Activated CD8-positive, alpha-beta memory T cell treated with anti-CD3 and anti-CD28 coated beads, Interleukin-2, amount 10 ng/mL, durations not matched to agents 7 days and 5 days (primary cell): ENCODE measurements around the gene C8G. TPM values are rescaled to one million over a fixed set of nuclear protein-coding genes. Genes with fewer than 3 reads are reported as not detected.

ENCODE experiments used
- ATAC-seq: fragments of 150-1000 bp; cut with Tn5 transposase; one replicate; pipeline ENCODE4 v1.10.0; 2021; ENCODE audit warnings: moderate library complexity
- CTCF ChIA-PET: fragments of 350-600 bp; sonication (Branson Sonifier 250); formaldehyde crosslinking; loops from one replicate; lab custom pipeline; 2021; ENCODE audit warnings: antibody characterized with exemption; lab: Charles Lee
- DNase-seq: peaks from one replicate; pipeline ENCODE4 v3.0.0-alpha.2; 2020
- H3K27ac Mint-ChIP-seq: one replicate; pipeline ENCODE4 v1.8.0; 2021; ENCODE audit warnings: mild to moderate bottlenecking, mixed read lengths
- H3K27me3 Mint-ChIP-seq: one replicate; pipeline ENCODE4 v1.8.0; 2021; ENCODE audit warnings: mixed read lengths
- H3K36me3 Mint-ChIP-seq: one replicate; pipeline ENCODE4 v1.8.0; 2021; ENCODE audit warnings: mild to moderate bottlenecking, mixed read lengths
- H3K4me1 Mint-ChIP-seq: one replicate; pipeline ENCODE4 v1.8.0; 2021; ENCODE audit warnings: mixed read lengths
- H3K4me3 Mint-ChIP-seq: one replicate; pipeline ENCODE4 v1.8.0; 2021; ENCODE audit warnings: mild to moderate bottlenecking, moderate library complexity, mixed read lengths
- H3K9me3 Mint-ChIP-seq: one replicate; pipeline ENCODE4 v1.8.0; 2022; ENCODE audit warnings: low read depth, mixed read lengths
- total RNA-seq, 2 experiments: library from RNA; stranded (reverse); gene quantifications; one replicate each; pipeline ENCODE4 v1.2.3, GENCODE V29; 2021

The C8G gene
- total RNA-seq, 2 experiments from 2014 or later: 1.7 TPM; not detected in 1

GRCh38 chr9:136910197-136910900, 34.7 kb upstream of the C8G start:
- CTCF ChIA-PET: interaction anchor here (1.3 kb wide), 1 partner anchor 136 kb away, joined by 3 read pairs; no protein-coding TSS in a partner anchor
- DNase-seq (no peak), ATAC-seq (no peak)
- H3K9me3 Mint-ChIP-seq: no peaks in the 10 kb centered on the region
- peaks cover 5% of the 10 kb centered on the region for H3K4me1 Mint-ChIP-seq
- H3K27me3 Mint-ChIP-seq: no peaks in the 10 kb centered on the region
- peaks cover 46% of the 10 kb centered on the region for H3K36me3 Mint-ChIP-seq
- no peak overlapping the region for H3K4me3 Mint-ChIP-seq
- H3K27ac Mint-ChIP-seq: peak overlapping the region; percentile 46

GRCh38 chr9:136910901-136911245, 34.2 kb upstream of the C8G start:
- peak overlapping the region; percentile 46 for H3K27ac Mint-ChIP-seq
- CTCF ChIA-PET: interaction anchor here (0.7 to 1.3 kb wide), 2 partner anchors 67 to 136 kb away, joined by 3 read pairs; no protein-coding TSS in a partner anchor
- H3K27me3 Mint-ChIP-seq: no peaks in the 10 kb centered on the region
- DNase-seq (no peak), ATAC-seq (no peak)
- peaks cover 47% of the 10 kb centered on the region for H3K36me3 Mint-ChIP-seq
- H3K4me1 Mint-ChIP-seq: peaks cover 8% of the 10 kb centered on the region
- no peaks in the 10 kb centered on the region for H3K9me3 Mint-ChIP-seq
- no peak overlapping the region for H3K4me3 Mint-ChIP-seq

- Mint-ChIP-seq H3K27me3 (no peaks in the 10 kb centered on the region), H3K4me1 (peaks cover 15% of the 10 kb centered on the region), H3K4me3 (no peak overlapping the region), H3K9me3 (no peaks in the 10 kb centered on the region), H3K27ac (peak overlapping the region; percentile 33), H3K36me3 (peaks cover 44% of the 10 kb centered on the region)
- DNase-seq: no peak
- ATAC-seq: no peak
- CTCF ChIA-PET: interaction anchor here (1.5 kb wide), 1 partner anchor 13 kb away, joined by 6 read pairs; no protein-coding TSS in a partner anchor
These were observed 31.2 kb upstream of the C8G start for GRCh38 chr9:136913701-136914438.

GRCh38 chr9:136915632-136916329, 29.3 kb upstream of the C8G start:
- Mint-ChIP-seq H3K4me1 (peaks cover 15% of the 10 kb centered on the region), H3K4me3 (no peak overlapping the region), H3K27me3 (no peaks in the 10 kb centered on the region), H3K9me3 (no peaks in the 10 kb centered on the region), H3K27ac (no peak overlapping the region), H3K36me3 (peaks cover 47% of the 10 kb centered on the region)
- DNase-seq: no peak
- no peak for ATAC-seq
- CTCF ChIA-PET: interaction anchor here (1.4 kb wide), 1 partner anchor 122 kb away, joined by 3 read pairs; no protein-coding TSS in a partner anchor

- no peak overlapping the region for H3K4me3 Mint-ChIP-seq
- DNase-seq: no peak
- ATAC-seq: no peak
- H3K4me1 Mint-ChIP-seq: peaks cover 15% of the 10 kb centered on the region
- CTCF ChIA-PET: no interaction called here
- no peaks in the 10 kb centered on the region for H3K27me3 Mint-ChIP-seq
- H3K9me3 Mint-ChIP-seq: no peaks in the 10 kb centered on the region
- H3K36me3 Mint-ChIP-seq: peaks cover 47% of the 10 kb centered on the region
- H3K27ac Mint-ChIP-seq: peak overlapping the region; percentile 25
These were observed 28.5 kb upstream of the C8G start for GRCh38 chr9:136916330-136917184.

GRCh38 chr9:136917902-136918301, 27.1 kb upstream of the C8G start:
- ATAC-seq: no peak
- Mint-ChIP-seq H3K36me3 (peaks cover 50% of the 10 kb centered on the region), H3K27me3 (no peaks in the 10 kb centered on the region), H3K27ac (no peak overlapping the region), H3K9me3 (no peaks in the 10 kb centered on the region), H3K4me3 (no peak overlapping the region), H3K4me1 (peaks cover 15% of the 10 kb centered on the region)
- CTCF ChIA-PET: no interaction called here
- no peak for DNase-seq

- no peaks in the 10 kb centered on the region for H3K9me3 Mint-ChIP-seq
- H3K36me3 Mint-ChIP-seq: peaks cover 49% of the 10 kb centered on the region
- no peak overlapping the region for H3K4me3 Mint-ChIP-seq
- CTCF ChIA-PET: interaction anchor here (1.3 kb wide), 1 partner anchor 24 kb away, joined by 6 read pairs; the partner anchor contains the start of gene FBXW5
- H3K27ac Mint-ChIP-seq: no peak overlapping the region
- H3K27me3 Mint-ChIP-seq: no peaks in the 10 kb centered on the region
- DNase-seq (no peak), ATAC-seq (no peak)
- peaks cover 12% of the 10 kb centered on the region for H3K4me1 Mint-ChIP-seq
These were observed 25.0 kb upstream of the C8G start for GRCh38 chr9:136920069-136920468.

GRCh38 chr9:136920734-136921231, 24.3 kb upstream of the C8G start:
- CTCF ChIA-PET: no interaction called here
- ATAC-seq (no peak), DNase-seq (no peak)
- H3K36me3 Mint-ChIP-seq: peaks cover 48% of the 10 kb centered on the region
- H3K4me1 Mint-ChIP-seq: peaks cover 8% of the 10 kb centered on the region
- no peak overlapping the region for H3K4me3 Mint-ChIP-seq
- no peak overlapping the region for H3K27ac Mint-ChIP-seq
- H3K27me3 Mint-ChIP-seq: no peaks in the 10 kb centered on the region
- no peaks in the 10 kb centered on the region for H3K9me3 Mint-ChIP-seq

GRCh38 chr9:136921307-136921706, 23.7 kb upstream of the C8G start:
- H3K36me3 Mint-ChIP-seq: peaks cover 46% of the 10 kb centered on the region
- H3K4me1 Mint-ChIP-seq: peaks cover 3% of the 10 kb centered on the region
- no peak for ATAC-seq
- H3K9me3 Mint-ChIP-seq: no peaks in the 10 kb centered on the region
- no peaks in the 10 kb centered on the region for H3K27me3 Mint-ChIP-seq
- CTCF ChIA-PET: no interaction called here
- H3K27ac Mint-ChIP-seq: no peak overlapping the region
- no peak overlapping the region for H3K4me3 Mint-ChIP-seq
- DNase-seq: no peak

- Mint-ChIP-seq H3K36me3 (peaks cover 45% of the 10 kb centered on the region), H3K4me1 (peaks cover 5% of the 10 kb centered on the region), H3K9me3 (no peaks in the 10 kb centered on the region), H3K4me3 (no peak overlapping the region), H3K27ac (no peak overlapping the region), H3K27me3 (no peaks in the 10 kb centered on the region)
- ATAC-seq (no peak), DNase-seq (no peak)
- CTCF ChIA-PET: no interaction called here
These were observed 23.3 kb upstream of the C8G start for GRCh38 chr9:136921718-136922117.

GRCh38 chr9:136922540-136922939, 22.5 kb upstream of the C8G start:
- Mint-ChIP-seq H3K27ac (no peak overlapping the region), H3K27me3 (no peaks in the 10 kb centered on the region), H3K36me3 (peaks cover 39% of the 10 kb centered on the region), H3K9me3 (no peaks in the 10 kb centered on the region), H3K4me1 (peaks cover 2% of the 10 kb centered on the region), H3K4me3 (no peak overlapping the region)
- ATAC-seq (no peak), DNase-seq (no peak)
- CTCF ChIA-PET: no interaction called here

- peaks cover 2% of the 10 kb centered on the region for H3K4me1 Mint-ChIP-seq
- H3K4me3 Mint-ChIP-seq: no peak overlapping the region
- ATAC-seq: no peak
- no peaks in the 10 kb centered on the region for H3K27me3 Mint-ChIP-seq
- no peak for DNase-seq
- H3K36me3 Mint-ChIP-seq: peaks cover 39% of the 10 kb centered on the region
- H3K9me3 Mint-ChIP-seq: no peaks in the 10 kb centered on the region
- H3K27ac Mint-ChIP-seq: no peak overlapping the region
- CTCF ChIA-PET: no interaction called here
These were observed 21.2 kb upstream of the C8G start for GRCh38 chr9:136923881-136924280.
